HCT116 (cell line): ENCODE measurements around the gene AXIN2.

ENCODE experiments used
- CTCF ChIP-seq, 3 experiments: fragments of 200-600 bp in 1 of 3; sonication (generic) in 1 of 3; IDR thresholded peaks in 2 of 3; conservative IDR thresholded peaks in 1 of 3; 2 replicates each; pipeline ENCODE4 v1.5.1; 2012 to 2017; ENCODE audit warnings: low read depth in 2 of 3, low read length in 2 of 3, antibody characterized with exemption in 1 of 3, borderline replicate concordance in 1 of 3, control low read depth in 1 of 3, mild to moderate bottlenecking in 1 of 3, mixed read lengths in 1 of 3, mixed run types in 1 of 3, moderate library complexity in 1 of 3; ENCODE audit not compliant: insufficient read depth in 1 of 3
- EZH2 ChIP-seq: fragments of 200-600 bp; sonication (generic); IDR thresholded peaks from 2 replicates; pipeline ENCODE4 v1.6.1; 2017; ENCODE audit warnings: antibody characterized with exemption, mixed run types
- POLR2A ChIP-seq: IDR thresholded peaks from 2 replicates; pipeline ENCODE4 v1.7.0; 2011; ENCODE audit warnings: borderline replicate concordance; ENCODE audit not compliant: insufficient read depth, insufficient read length; ENCODE audit errors: extremely low read depth
- POLR2AphosphoS5 ChIP-seq: IDR thresholded peaks from 2 replicates; pipeline ENCODE4 v1.6.1; 2011; ENCODE audit warnings: mild to moderate bottlenecking, low read depth, low read length, moderate library complexity
- SIN3A ChIP-seq: IDR thresholded peaks from 2 replicates; pipeline ENCODE4 v1.6.1; 2012; ENCODE audit warnings: low read depth
- SP1 ChIP-seq: IDR thresholded peaks from 2 replicates; pipeline ENCODE4 v1.6.1; 2012; ENCODE audit warnings: low read depth
- YY1 ChIP-seq: IDR thresholded peaks from 2 replicates; pipeline ENCODE4 v1.6.1; 2011; ENCODE audit warnings: low read length, low read depth, moderate library complexity, mild to moderate bottlenecking; ENCODE audit not compliant: insufficient replicate concordance; ENCODE audit errors: extremely low read depth
- TF ChIP-seq, protein P1 (sequence below): IDR thresholded peaks from 2 replicates; pipeline ENCODE4 v1.6.1; 2012; ENCODE audit warnings: low read depth

DNA sequence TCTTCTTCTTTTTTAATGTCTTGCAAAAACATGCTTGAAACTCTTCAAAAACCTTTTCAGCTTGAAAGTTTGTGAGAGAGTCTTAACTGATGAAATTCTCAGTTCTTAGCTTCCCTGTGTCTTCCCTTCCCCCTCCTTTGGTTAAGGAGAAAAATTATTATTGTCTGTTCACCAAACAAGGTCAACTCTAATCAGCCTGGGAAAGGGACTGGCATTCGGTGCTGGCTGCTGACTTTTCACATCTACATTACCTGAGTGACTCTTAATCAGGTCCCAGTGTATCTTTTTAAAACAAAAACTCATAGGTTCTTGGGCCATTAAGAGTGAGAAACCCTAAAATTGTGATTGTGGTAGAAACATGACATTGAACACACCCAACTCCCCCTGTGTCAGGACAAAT, 39.1 kb upstream of the AXIN2 start:
- TF ChIP-seq SP1 (no peak), SIN3A (no peak), POLR2A (no peak), YY1 (no peak), EZH2 (no peak), CTCF (IDR thresholded peaks at IDR 0.05 in 2 of 3, conservative IDR thresholded peaks at IDR 0.05 in 1 of 3; ENCODE audit: borderline replicate concordance in 1 of 3, insufficient read depth in 1 of 3, low read depth in 2 of 3, low read length in 2 of 3) (no peak), POLR2AphosphoS5 (no peak)
- TF ChIP-seq, protein P1, sequence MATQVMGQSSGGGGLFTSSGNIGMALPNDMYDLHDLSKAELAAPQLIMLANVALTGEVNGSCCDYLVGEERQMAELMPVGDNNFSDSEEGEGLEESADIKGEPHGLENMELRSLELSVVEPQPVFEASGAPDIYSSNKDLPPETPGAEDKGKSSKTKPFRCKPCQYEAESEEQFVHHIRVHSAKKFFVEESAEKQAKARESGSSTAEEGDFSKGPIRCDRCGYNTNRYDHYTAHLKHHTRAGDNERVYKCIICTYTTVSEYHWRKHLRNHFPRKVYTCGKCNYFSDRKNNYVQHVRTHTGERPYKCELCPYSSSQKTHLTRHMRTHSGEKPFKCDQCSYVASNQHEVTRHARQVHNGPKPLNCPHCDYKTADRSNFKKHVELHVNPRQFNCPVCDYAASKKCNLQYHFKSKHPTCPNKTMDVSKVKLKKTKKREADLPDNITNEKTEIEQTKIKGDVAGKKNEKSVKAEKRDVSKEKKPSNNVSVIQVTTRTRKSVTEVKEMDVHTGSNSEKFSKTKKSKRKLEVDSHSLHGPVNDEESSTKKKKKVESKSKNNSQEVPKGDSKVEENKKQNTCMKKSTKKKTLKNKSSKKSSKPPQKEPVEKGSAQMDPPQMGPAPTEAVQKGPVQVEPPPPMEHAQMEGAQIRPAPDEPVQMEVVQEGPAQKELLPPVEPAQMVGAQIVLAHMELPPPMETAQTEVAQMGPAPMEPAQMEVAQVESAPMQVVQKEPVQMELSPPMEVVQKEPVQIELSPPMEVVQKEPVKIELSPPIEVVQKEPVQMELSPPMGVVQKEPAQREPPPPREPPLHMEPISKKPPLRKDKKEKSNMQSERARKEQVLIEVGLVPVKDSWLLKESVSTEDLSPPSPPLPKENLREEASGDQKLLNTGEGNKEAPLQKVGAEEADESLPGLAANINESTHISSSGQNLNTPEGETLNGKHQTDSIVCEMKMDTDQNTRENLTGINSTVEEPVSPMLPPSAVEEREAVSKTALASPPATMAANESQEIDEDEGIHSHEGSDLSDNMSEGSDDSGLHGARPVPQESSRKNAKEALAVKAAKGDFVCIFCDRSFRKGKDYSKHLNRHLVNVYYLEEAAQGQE: no peak
